OCI-LY1 (cell line): ENCODE data around the gene CCPG1.
"Not testable (repeated sequence)": the region's sequence is repeated elsewhere in the genome, so short reads cannot be mapped to it uniquely, and the experiment has no call there.

Experiments used
- CTCF ChIP-seq: fragments of 200-600 bp; sonication (generic), shearing (Covaris generic); IDR thresholded peaks from 2 replicates; pipeline ENCODE4 v1.5.1; 2017; ENCODE audit warnings: mild to moderate bottlenecking, antibody characterized with exemption, low read length, moderate library complexity, mixed read lengths
- EZH2 ChIP-seq: fragments of 200-600 bp; sonication (generic), shearing (Covaris generic); IDR thresholded peaks from 2 replicates; pipeline ENCODE4 v1.8.0; 2017; ENCODE audit warnings: borderline replicate concordance, mixed run types, mild to moderate bottlenecking, antibody characterized with exemption, low read length, moderate library complexity, mixed read lengths

DNA sequence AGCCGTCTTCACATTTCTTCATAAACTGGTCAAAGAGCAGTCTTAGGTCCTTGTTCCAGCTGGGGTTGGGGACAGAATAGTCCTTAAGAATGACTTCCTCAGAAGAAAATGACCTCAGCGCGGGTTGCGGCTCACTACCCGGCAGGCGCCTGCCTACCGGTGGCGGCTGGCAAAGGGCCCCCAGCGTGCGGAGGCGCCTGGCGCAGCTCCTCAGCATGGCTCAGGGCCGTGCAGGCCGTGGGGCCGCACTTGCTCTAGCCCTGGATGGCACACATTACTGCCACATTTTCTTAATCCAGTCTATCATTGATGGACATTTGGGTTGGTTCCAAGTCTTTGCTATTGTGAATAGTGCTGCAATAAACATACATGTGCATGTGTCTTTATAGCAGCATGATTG lies 35.0 kb upstream of the CCPG1 start:
- not testable (repeated sequence) for TF ChIP-seq EZH2, CTCF
